Neural crest cell (in vitro differentiated cells): ENCODE results near the gene RPTOR. TPM values are rescaled to one million over a fixed set of nuclear protein-coding genes. Genes with fewer than 3 reads are reported as not detected.

ENCODE experiments used
- DNase-seq: peaks from one replicate; pipeline ENCODE4 v3.0.0; 2021; ENCODE audit warnings: low read depth, mixed read lengths, low spot score
- H3K27ac Mint-ChIP-seq: one replicate; pipeline ENCODE4 v1.8.0; 2021; ENCODE audit warnings: mild to moderate bottlenecking, mixed read lengths; ENCODE audit not compliant: unreplicated experiment
- H3K27me3 Mint-ChIP-seq: 2 replicates; pipeline ENCODE4 v1.8.0; 2021; ENCODE audit warnings: low read depth, mild to moderate bottlenecking, mixed read lengths
- H3K36me3 Mint-ChIP-seq: 2 replicates; pipeline ENCODE4 v1.8.0; 2021; ENCODE audit warnings: low read depth, mild to moderate bottlenecking, mixed read lengths
- H3K4me1 Mint-ChIP-seq: 2 replicates; pipeline ENCODE4 v1.8.0; 2021; ENCODE audit warnings: mixed read lengths
- H3K4me3 Mint-ChIP-seq: one replicate; pipeline ENCODE4 v1.8.0; 2021; ENCODE audit warnings: mild to moderate bottlenecking, mixed read lengths
- H3K9me3 Mint-ChIP-seq: 2 replicates; pipeline ENCODE4 v1.8.0; 2021; ENCODE audit warnings: mixed read lengths
- CTCF ChIP-seq: fragments of 200-600 bp; sonication (generic); conservative IDR thresholded peaks from 2 replicates; pipeline ENCODE4 v1.5.0; 2021; ENCODE audit warnings: antibody characterized with exemption, mild to moderate bottlenecking
- total RNA-seq: library from RNA; stranded (reverse); gene quantifications from 2 replicates; pipeline ENCODE4 v1.2.1, GENCODE V29; 2021

Gene RPTOR
- total RNA-seq, 1 donor from 2014 or later = 41.1 TPM

GRCh38 chr17:80936723-80937122, 392.1 kb downstream of the RPTOR start:
- Mint-ChIP-seq H3K4me1 (peaks cover 28% of the 10 kb centered on the region), H3K9me3 (no peaks in the 10 kb centered on the region), H3K36me3 (peaks cover 3% of the 10 kb centered on the region), H3K27me3 (peaks cover 19% of the 10 kb centered on the region), H3K4me3 (no peak overlapping the region), H3K27ac (no peak overlapping the region)
- no peak for DNase-seq
- TF ChIP-seq CTCF = no peak

DNA sequence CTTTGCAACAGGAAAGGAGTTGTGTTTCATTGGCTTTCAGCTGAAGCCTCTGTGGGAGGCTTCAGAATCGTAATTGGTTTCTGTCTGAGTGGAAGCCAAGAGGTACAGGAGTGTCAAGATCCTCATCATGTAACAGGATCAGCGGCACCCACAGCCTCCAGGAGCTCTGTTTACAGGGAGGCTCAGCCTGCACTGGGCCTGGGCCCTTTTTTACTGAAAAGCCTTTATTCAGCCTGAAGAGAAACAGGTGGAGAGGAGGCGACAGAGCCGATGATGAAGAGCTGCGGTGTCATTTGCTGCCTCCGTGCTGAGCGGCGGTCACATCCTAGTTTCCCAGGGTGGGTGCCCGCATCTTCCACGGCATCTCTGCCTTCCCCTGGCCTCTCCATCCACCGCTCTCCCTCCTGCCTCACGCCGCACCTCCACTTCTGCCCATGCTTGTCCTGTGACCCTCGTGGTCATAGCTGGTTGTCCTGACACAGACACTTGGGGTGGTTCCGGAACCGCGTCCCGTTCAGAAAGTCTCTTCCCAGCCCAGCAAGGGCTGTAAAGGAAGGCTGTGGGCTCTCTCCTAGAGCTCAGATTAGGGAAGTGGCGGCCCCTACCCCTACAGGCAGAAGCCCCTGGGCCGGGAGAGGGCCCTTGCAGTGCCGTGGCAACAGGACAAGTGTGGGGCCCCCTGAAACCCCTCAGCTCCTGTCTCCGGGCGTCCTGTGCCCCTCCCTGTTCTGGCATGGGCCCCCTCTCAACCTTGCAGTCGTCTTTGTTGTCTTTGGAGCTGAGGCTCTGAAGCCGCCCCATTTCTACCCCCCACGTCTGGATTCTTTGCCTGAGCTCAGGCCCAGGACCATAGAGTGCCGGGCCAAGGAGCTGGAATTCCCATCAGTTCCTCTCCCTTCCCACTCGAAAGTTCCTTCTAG, 393.1 kb downstream of the RPTOR start:
- no peak for TF ChIP-seq CTCF
- Mint-ChIP-seq H3K9me3 (no peaks in the 10 kb centered on the region), H3K36me3 (no peaks in the 10 kb centered on the region), H3K27me3 (peaks cover 19% of the 10 kb centered on the region), H3K4me3 (no peak overlapping the region), H3K4me1 (peaks cover 28% of the 10 kb centered on the region), H3K27ac (peak overlapping the region; percentile 23)
- no peak for DNase-seq

- H3K27me3 Mint-ChIP-seq = peaks cover 19% of the 10 kb centered on the region
- H3K27ac Mint-ChIP-seq = peak overlapping the region; percentile 47
- DNase-seq = no peak
- no peaks in the 10 kb centered on the region for H3K36me3 Mint-ChIP-seq
- peak overlapping the region; percentile 52 for H3K4me3 Mint-ChIP-seq
- no peaks in the 10 kb centered on the region for H3K9me3 Mint-ChIP-seq
- peaks cover 28% of the 10 kb centered on the region for H3K4me1 Mint-ChIP-seq
- TF ChIP-seq CTCF = no peak
These were observed 393.9 kb downstream of the RPTOR start for GRCh38 chr17:80938556-80938955.

- peak overlapping the region; percentile 6 for H3K4me3 Mint-ChIP-seq
- H3K27me3 Mint-ChIP-seq = peaks cover 19% of the 10 kb centered on the region
- no peaks in the 10 kb centered on the region for H3K9me3 Mint-ChIP-seq
- H3K4me1 Mint-ChIP-seq = peaks cover 28% of the 10 kb centered on the region
- DNase-seq = no peak
- H3K36me3 Mint-ChIP-seq = peaks cover 2% of the 10 kb centered on the region
- no peak overlapping the region for H3K27ac Mint-ChIP-seq
- no peak for TF ChIP-seq CTCF
These were observed 394.8 kb downstream of the RPTOR start for GRCh38 chr17:80939151-80940145.
